Neuronal stem cell (in vitro differentiated cells): ENCODE measurements around the gene SIGLEC10.

Experiments
- DNase-seq: peaks from one replicate; pipeline ENCODE4 v3.0.0-alpha.2; 2013; ENCODE audit warnings: low spot score
- H2AFZ ChIP-seq: one replicate; pipeline ENCODE4 v1.6.1; 2013; ENCODE audit warnings: mild to moderate bottlenecking, low read length, inconsistent platforms
- H2AK5ac ChIP-seq: 2 replicates; pipeline ENCODE4 v1.6.1; 2013; ENCODE audit warnings: low read depth, mild to moderate bottlenecking, inconsistent platforms, low read length, moderate library complexity, mixed read lengths
- H2BK120ac ChIP-seq: 2 replicates; pipeline ENCODE4 v1.6.1; 2013; ENCODE audit warnings: low read depth, mild to moderate bottlenecking, inconsistent platforms, low read length, moderate library complexity, mixed read lengths
- H2BK12ac ChIP-seq: one replicate; pipeline ENCODE4 v1.6.1; 2013; ENCODE audit warnings: low read length, inconsistent platforms
- H2BK15ac ChIP-seq: 2 replicates; pipeline ENCODE4 v1.6.1; 2013; ENCODE audit warnings: mild to moderate bottlenecking, low read length, inconsistent platforms, mixed read lengths
- H2BK5ac ChIP-seq: one replicate; pipeline ENCODE4 v1.6.1; 2013; ENCODE audit warnings: inconsistent platforms, mild to moderate bottlenecking, low read length, moderate library complexity
- H3K14ac ChIP-seq: one replicate; pipeline ENCODE4 v1.6.1; 2013; ENCODE audit warnings: low read length, inconsistent platforms
- H3K18ac ChIP-seq: 2 replicates; pipeline ENCODE4 v1.6.1; 2013; ENCODE audit warnings: low read length, inconsistent platforms
- H3K23ac ChIP-seq: 2 replicates; pipeline ENCODE4 v1.6.1; 2013; ENCODE audit warnings: low read depth, mild to moderate bottlenecking, mixed read lengths, low read length, inconsistent platforms; ENCODE audit not compliant: poor library complexity
- H3K27ac ChIP-seq: replicated peaks from 3 replicates; pipeline ENCODE4 v1.5.1; 2013; ENCODE audit warnings: low read length, inconsistent platforms
- H3K27me3 ChIP-seq, 3 experiments: 2 replicates each; pipeline ENCODE4 v1.6.1; 2013; ENCODE audit warnings: low read length in 3 of 3, mild to moderate bottlenecking in 2 of 3, inconsistent platforms in 1 of 3, low read depth in 1 of 3, mixed read lengths in 1 of 3, moderate library complexity in 1 of 3; ENCODE audit not compliant: control insufficient read depth in 3 of 3, insufficient read depth in 3 of 3
- H3K36me3 ChIP-seq, 2 donors: replicated peaks in 1 of 2; 2 replicates each; pipeline ENCODE4 v1.6.1; 2013; ENCODE audit warnings: low read length in 2 of 2; ENCODE audit not compliant: control insufficient read depth in 2 of 2, insufficient read depth in 2 of 2
- H3K4ac ChIP-seq: 2 replicates; pipeline ENCODE4 v1.6.1; 2013; ENCODE audit warnings: inconsistent platforms, mild to moderate bottlenecking, low read length, moderate library complexity
- H3K4me1 ChIP-seq, 2 donors: 1 replicate in 1 of 2; 2 replicates in 1 of 2; pipeline ENCODE4 v1.6.1; 2013; ENCODE audit warnings: low read length in 2 of 2, low read depth in 1 of 2; ENCODE audit not compliant: control insufficient read depth in 2 of 2, insufficient read depth in 1 of 2
- H3K4me2 ChIP-seq: one replicate; pipeline ENCODE4 v1.6.1; 2013; ENCODE audit warnings: mild to moderate bottlenecking, low read length, inconsistent platforms; ENCODE audit not compliant: insufficient read depth, poor library complexity, severe bottlenecking
- H3K4me3 ChIP-seq, 2 donors: 2 replicates each; pipeline ENCODE4 v1.5.1; 2013; ENCODE audit warnings: low read length in 2 of 2, mild to moderate bottlenecking in 2 of 2, inconsistent platforms in 1 of 2, moderate library complexity in 1 of 2
- H3K79me1 ChIP-seq: one replicate; pipeline ENCODE4 v1.6.1; 2013; ENCODE audit warnings: low read depth, mild to moderate bottlenecking, inconsistent platforms, low read length, moderate library complexity
- H3K9ac ChIP-seq: one replicate; pipeline ENCODE4 v1.6.1; 2013; ENCODE audit warnings: mild to moderate bottlenecking, low read depth, low read length, inconsistent platforms; ENCODE audit not compliant: poor library complexity
- H3K9me3 ChIP-seq, 2 donors: replicated peaks in 1 of 2; 2 replicates each; pipeline versions ENCODE3 to v1.6.1; 2013; ENCODE audit warnings: low read length in 2 of 2, mild to moderate bottlenecking in 2 of 2, inconsistent platforms in 1 of 2, low read depth in 1 of 2, mixed read lengths in 1 of 2, moderate library complexity in 1 of 2; ENCODE audit not compliant: control insufficient read depth in 2 of 2, insufficient read depth in 1 of 2
- H4K8ac ChIP-seq: one replicate; pipeline ENCODE4 v1.6.1; 2013; ENCODE audit warnings: low read depth, mild to moderate bottlenecking, inconsistent platforms, low read length, moderate library complexity
- H4K91ac ChIP-seq: one replicate; pipeline ENCODE4 v1.6.1; 2013; ENCODE audit warnings: low read length, low read depth, mild to moderate bottlenecking, inconsistent platforms; ENCODE audit not compliant: poor library complexity
- WGBS, 2 donors: extraction: QIAGEN DNeasy Blood & Tissue Kit; methylation state at CpG; one replicate each; pipeline ENCODE4 v1.1.7; 2013; ENCODE audit warnings: missing lambda C conversion rate in 2 of 2, mixed read lengths in 1 of 2; ENCODE audit not compliant: insufficient read length in 2 of 2, insufficient replicate concordance in 1 of 2; ENCODE audit errors: extremely low coverage in 2 of 2; 5-methylcytosine and 5-hydroxymethylcytosine counted together

The SIGLEC10 gene

GRCh38 chr19:51462681-51463080, 45.2 kb upstream of the SIGLEC10 start:
- no peak overlapping the region for H4K91ac ChIP-seq
- no peak overlapping the region for H3K14ac ChIP-seq
- no peak for DNase-seq
- H3K9ac ChIP-seq: no peak overlapping the region
- H3K9me3 ChIP-seq: peaks cover 0 to 2% of the 10 kb centered on the region in 2 donors
- H2BK15ac ChIP-seq: no peak overlapping the region
- no peak overlapping the region for H3K4ac ChIP-seq
- peaks cover 0 to 50% (median 0%) of the 10 kb centered on the region in 3 experiments for H3K27me3 ChIP-seq
- no CpG with 5 or more reads among the region's 10 CpGs for WGBS, 2 donors
- H3K4me1 ChIP-seq: no peaks in the 10 kb centered on the region
- H4K8ac ChIP-seq: no peak overlapping the region
- no peak overlapping the region for H3K18ac ChIP-seq
- no peak overlapping the region for H2AK5ac ChIP-seq
- no peak overlapping the region for H2BK12ac ChIP-seq
- no peaks in the 10 kb centered on the region for H3K79me1 ChIP-seq
- no peak overlapping the region for H2AFZ ChIP-seq
- H3K4me3 ChIP-seq: peak overlapping the region in 1 of 2 donors; percentile 54
- H2BK5ac ChIP-seq: no peak overlapping the region
- H3K23ac ChIP-seq: no peak overlapping the region
- no peak overlapping the region for H3K27ac ChIP-seq
- no peak overlapping the region for H3K4me2 ChIP-seq
- no peak overlapping the region for H2BK120ac ChIP-seq
- H3K36me3 ChIP-seq: no peaks in the 10 kb centered on the region

- Histone ChIP-seq H3K9ac (no peak overlapping the region), H3K18ac (no peak overlapping the region), H3K14ac (no peak overlapping the region), H2AK5ac (no peak overlapping the region), H2BK12ac (no peak overlapping the region), H3K4me1 (no peaks in the 10 kb centered on the region), H3K27ac (no peak overlapping the region), H3K4ac (no peak overlapping the region), H2BK120ac (no peak overlapping the region), H3K4me2 (no peak overlapping the region), H3K4me3 (peak overlapping the region in 1 of 2 donors; percentile 54), H2BK5ac (no peak overlapping the region), H3K27me3 (peaks cover 0 to 53% (median 0%) of the 10 kb centered on the region in 3 experiments), H3K79me1 (no peaks in the 10 kb centered on the region), H4K91ac (no peak overlapping the region), H3K23ac (no peak overlapping the region), H2BK15ac (no peak overlapping the region), H4K8ac (no peak overlapping the region), H3K9me3 (peaks cover 0 to 3% of the 10 kb centered on the region in 2 donors), H2AFZ (no peak overlapping the region), H3K36me3 (no peaks in the 10 kb centered on the region)
- no CpG with 5 or more reads among the region's 7 CpGs for WGBS, 2 donors
- no peak for DNase-seq
Observed at GRCh38 chr19:51462276-51462675, 44.8 kb upstream of the SIGLEC10 start.

- Histone ChIP-seq H3K9ac (no peak overlapping the region), H3K9me3 (peaks cover 0 to 3% of the 10 kb centered on the region in 2 donors), H2AFZ (peak overlapping the region; percentile 88), H3K27me3 (peaks cover 0 to 53% (median 0%) of the 10 kb centered on the region in 3 experiments), H3K23ac (no peak overlapping the region), H4K91ac (no peak overlapping the region), H3K27ac (no peak overlapping the region), H3K18ac (no peak overlapping the region), H3K4me1 (no peaks in the 10 kb centered on the region), H2AK5ac (no peak overlapping the region), H3K36me3 (no peaks in the 10 kb centered on the region), H3K4ac (no peak overlapping the region), H3K4me3 (peak overlapping the region in 1 of 2 donors; percentile 62), H2BK15ac (no peak overlapping the region), H3K14ac (no peak overlapping the region), H2BK12ac (no peak overlapping the region), H4K8ac (no peak overlapping the region), H2BK120ac (no peak overlapping the region), H3K79me1 (no peaks in the 10 kb centered on the region), H2BK5ac (no peak overlapping the region), H3K4me2 (no peak overlapping the region)
- no CpG with 5 or more reads among the region's 8 CpGs for WGBS, 2 donors
- no peak for DNase-seq
Observed at GRCh38 chr19:51461723-51462161, 44.3 kb upstream of the SIGLEC10 start.

- H2AK5ac ChIP-seq: no peak overlapping the region
- H3K14ac ChIP-seq: no peak overlapping the region
- no peak overlapping the region for H3K4ac ChIP-seq
- no peak overlapping the region for H3K9ac ChIP-seq
- no peak overlapping the region for H2BK15ac ChIP-seq
- no peaks in the 10 kb centered on the region for H3K36me3 ChIP-seq
- no peak overlapping the region for H3K18ac ChIP-seq
- no peak overlapping the region for H4K8ac ChIP-seq
- peaks cover 0 to 4% of the 10 kb centered on the region in 2 donors for H3K9me3 ChIP-seq
- peaks cover 0 to 43% (median 0%) of the 10 kb centered on the region in 3 experiments for H3K27me3 ChIP-seq
- no CpG with 5 or more reads among the region's 13 CpGs for WGBS, 2 donors
- peak overlapping the region; percentile 26 for H3K4me2 ChIP-seq
- no peak overlapping the region for H3K27ac ChIP-seq
- H3K4me1 ChIP-seq: no peaks in the 10 kb centered on the region
- peak overlapping the region; percentile 88 for H2AFZ ChIP-seq
- no peak for DNase-seq
- peak overlapping the region; percentile 40 for H3K23ac ChIP-seq
- peak overlapping the region; percentile 40 to 72 for H3K4me3 ChIP-seq
- H2BK5ac ChIP-seq: no peak overlapping the region
- no peak overlapping the region for H4K91ac ChIP-seq
- H2BK12ac ChIP-seq: no peak overlapping the region
- H3K79me1 ChIP-seq: no peaks in the 10 kb centered on the region
- H2BK120ac ChIP-seq: no peak overlapping the region
Observed at GRCh38 chr19:51460164-51460992, 42.9 kb upstream of the SIGLEC10 start.
